A673 (cell line): Measurements from ENCODE around the gene FAM120A. TPM values are rescaled to one million over a fixed set of nuclear protein-coding genes. Genes with fewer than 3 reads are reported as not detected.

ENCODE experiments used
- BruUV-seq: library from RNA; stranded (reverse); fragments of 400-500 nt; replicated peaks from 2 replicates; lab custom pipeline; 2021; lab: Mats Ljungman, UMichigan
- CTCF ChIA-PET: fragments of 300-600 bp; sonication (Branson Sonifier 250); formaldehyde crosslinking; loops from one replicate; lab custom pipeline; 2022; ENCODE audit warnings: antibody characterized with exemption; lab: Charles Lee
- POLR2A ChIA-PET: fragments of 300-600 bp; sonication (Branson Sonifier 250); formaldehyde crosslinking; loops from one replicate; lab custom pipeline; 2022; ENCODE audit warnings: antibody characterized with exemption; ENCODE audit not compliant: low non-redundant PET; lab: Charles Lee
- DNase-seq: peaks from one replicate; pipeline ENCODE4 v3.0.0-alpha.2; 2015; ENCODE audit warnings: low spot score
- H3K27ac ChIP-seq: fragments of 200-600 bp; sonication (generic); 2 replicates; pipeline ENCODE4 v1.5.1; 2016; ENCODE audit warnings: mixed run types, low read depth, mild to moderate bottlenecking, mixed read lengths, antibody characterized with exemption, low read length; ENCODE audit not compliant: poor library complexity, severe bottlenecking
- H3K27me3 ChIP-seq: fragments of 200-600 bp; sonication (generic); replicated peaks from 2 replicates; pipeline ENCODE4 v1.6.1; 2017; ENCODE audit warnings: mixed run types, low read depth, mild to moderate bottlenecking, mixed read lengths, antibody characterized with exemption, low read length; ENCODE audit not compliant: insufficient read depth, poor library complexity
- H3K36me3 ChIP-seq: fragments of 200-600 bp; sonication (generic); 2 replicates; pipeline ENCODE4 v1.6.1; 2016; ENCODE audit warnings: mixed run types, mild to moderate bottlenecking, mixed read lengths, antibody characterized with exemption, low read length; ENCODE audit not compliant: insufficient read depth, poor library complexity, severe bottlenecking
- H3K4me1 ChIP-seq: fragments of 200-600 bp; sonication (generic); 2 replicates; pipeline ENCODE4 v1.6.1; 2017; ENCODE audit warnings: mixed run types, mild to moderate bottlenecking, mixed read lengths, antibody characterized with exemption, low read length; ENCODE audit not compliant: insufficient read depth, poor library complexity, severe bottlenecking
- H3K4me3 ChIP-seq: fragments of 200-600 bp; sonication (generic); 2 replicates; pipeline ENCODE4 v1.5.1; 2016; ENCODE audit warnings: low read depth, mixed run types, mild to moderate bottlenecking, mixed read lengths, low read length; ENCODE audit not compliant: poor library complexity, severe bottlenecking
- H3K9me3 ChIP-seq: fragments of 200-600 bp; sonication (generic); 2 replicates; pipeline ENCODE4 v1.6.1; 2016; ENCODE audit warnings: mixed run types, low read depth, mild to moderate bottlenecking, mixed read lengths, antibody characterized with exemption, low read length; ENCODE audit not compliant: poor library complexity, severe bottlenecking
- EZH2 ChIP-seq: fragments of 200-600 bp; sonication (generic); IDR thresholded peaks from 2 replicates; pipeline ENCODE4 v1.6.1; 2017; ENCODE audit warnings: borderline replicate concordance, low read depth, mild to moderate bottlenecking, mixed read lengths, antibody characterized with exemption, low read length; ENCODE audit not compliant: poor library complexity, severe bottlenecking
- intact Hi-C: fragments of 100-400 bp; cut with micrococcal nuclease; formaldehyde crosslinking; loops from one replicate; pipeline ENCODE4 v1.10.0; 2022; ENCODE audit not compliant: unreplicated experiment
- total RNA-seq: library from RNA; stranded (reverse); gene quantifications from 2 replicates; pipeline ENCODE4 v1.2.3, GENCODE V29; 2021
- TF ChIP-seq, protein P1 (sequence below): fragments of 300-800, 200-600 bp; sonication (generic); conservative IDR thresholded peaks from 2 replicates; pipeline ENCODE4 v1.5.1; 2017; ENCODE audit warnings: low read depth, mild to moderate bottlenecking, antibody characterized with exemption, low read length, moderate library complexity, mixed read lengths

Gene FAM120A
- total RNA-seq, 1 experiment from 2014 or later: 91.0 TPM

DNA sequence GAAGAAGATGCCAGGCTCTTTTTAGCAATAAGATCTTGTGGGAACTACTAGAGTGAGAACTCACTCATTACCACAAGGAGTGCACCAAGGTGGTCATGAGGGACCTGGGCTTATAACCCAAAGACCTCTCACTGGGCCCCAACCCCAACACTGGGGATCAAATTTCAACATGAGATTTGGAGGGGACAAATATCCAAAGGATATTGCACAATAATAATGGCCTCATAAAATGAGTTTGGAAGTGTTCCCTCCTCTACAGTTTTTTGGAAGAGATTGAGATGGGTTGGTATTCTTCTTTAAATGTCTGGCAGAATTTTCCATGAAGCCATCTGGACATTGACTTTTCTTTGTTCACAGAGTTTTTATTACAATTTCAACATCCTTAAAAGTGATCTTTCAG, 38.0 kb upstream of the FAM120A start:
- CTCF ChIA-PET: no interaction called here
- BruUV-seq: no TSS peak
- TF ChIP-seq EZH2: no peak
- TF ChIP-seq, protein P1, sequence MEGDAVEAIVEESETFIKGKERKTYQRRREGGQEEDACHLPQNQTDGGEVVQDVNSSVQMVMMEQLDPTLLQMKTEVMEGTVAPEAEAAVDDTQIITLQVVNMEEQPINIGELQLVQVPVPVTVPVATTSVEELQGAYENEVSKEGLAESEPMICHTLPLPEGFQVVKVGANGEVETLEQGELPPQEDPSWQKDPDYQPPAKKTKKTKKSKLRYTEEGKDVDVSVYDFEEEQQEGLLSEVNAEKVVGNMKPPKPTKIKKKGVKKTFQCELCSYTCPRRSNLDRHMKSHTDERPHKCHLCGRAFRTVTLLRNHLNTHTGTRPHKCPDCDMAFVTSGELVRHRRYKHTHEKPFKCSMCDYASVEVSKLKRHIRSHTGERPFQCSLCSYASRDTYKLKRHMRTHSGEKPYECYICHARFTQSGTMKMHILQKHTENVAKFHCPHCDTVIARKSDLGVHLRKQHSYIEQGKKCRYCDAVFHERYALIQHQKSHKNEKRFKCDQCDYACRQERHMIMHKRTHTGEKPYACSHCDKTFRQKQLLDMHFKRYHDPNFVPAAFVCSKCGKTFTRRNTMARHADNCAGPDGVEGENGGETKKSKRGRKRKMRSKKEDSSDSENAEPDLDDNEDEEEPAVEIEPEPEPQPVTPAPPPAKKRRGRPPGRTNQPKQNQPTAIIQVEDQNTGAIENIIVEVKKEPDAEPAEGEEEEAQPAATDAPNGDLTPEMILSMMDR: no peak
- no peak overlapping the region for H3K4me3 ChIP-seq
- peaks cover 4% of the 10 kb centered on the region for H3K27me3 ChIP-seq
- H3K9me3 ChIP-seq: no peaks in the 10 kb centered on the region
- no peaks in the 10 kb centered on the region for H3K4me1 ChIP-seq
- H3K36me3 ChIP-seq: no peaks in the 10 kb centered on the region
- intact Hi-C loops: no loop called here
- no peak overlapping the region for H3K27ac ChIP-seq
- POLR2A ChIA-PET: no interaction called here
- no peak for DNase-seq

DNA sequence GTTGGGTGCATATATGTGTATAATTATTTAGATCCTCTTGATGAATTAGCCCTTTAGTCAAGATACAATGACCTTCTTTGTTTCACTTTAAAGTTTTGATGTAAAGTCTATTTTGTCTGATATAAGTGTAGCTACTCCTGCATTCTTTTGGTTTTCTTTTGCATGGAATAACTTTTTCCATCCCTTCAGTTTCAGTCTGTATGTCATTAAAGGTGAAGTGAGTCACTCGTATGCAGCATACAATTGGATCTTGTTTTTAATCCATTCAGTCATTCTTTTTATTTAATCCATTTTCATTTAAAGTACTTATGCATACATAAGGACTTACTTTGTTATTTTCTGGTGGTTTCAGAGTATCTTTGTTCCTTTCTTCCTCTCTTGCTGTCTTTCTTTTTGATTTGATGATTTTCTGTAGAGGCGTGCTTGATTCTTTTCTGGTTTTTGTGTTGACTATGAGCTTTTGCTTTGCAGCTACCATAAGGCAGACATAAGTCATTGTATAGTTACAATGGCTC, 36.3 kb upstream of the FAM120A start:
- TF ChIP-seq EZH2: no peak
- TF ChIP-seq, protein P1: no peak
- CTCF ChIA-PET: no interaction called here

GRCh38 chr9:93416530-93417235, 34.8 kb upstream of the FAM120A start:
- POLR2A ChIA-PET: no interaction called here
- Histone ChIP-seq H3K9me3 (no peaks in the 10 kb centered on the region), H3K36me3 (no peaks in the 10 kb centered on the region), H3K4me3 (no peak overlapping the region), H3K27ac (no peak overlapping the region), H3K4me1 (no peaks in the 10 kb centered on the region), H3K27me3 (no peaks in the 10 kb centered on the region)
- no TSS peak for BruUV-seq
- intact Hi-C loops: no loop called here
- CTCF ChIA-PET: no interaction called here
- DNase-seq: no peak
- no peak for TF ChIP-seq EZH2
- TF ChIP-seq, protein P1: no peak

More for the DNA sequence above, 36.3 kb upstream of the FAM120A start:
- no peak overlapping the region for H3K4me3 ChIP-seq
- H3K27ac ChIP-seq: no peak overlapping the region
- H3K4me1 ChIP-seq: no peaks in the 10 kb centered on the region
- POLR2A ChIA-PET: no interaction called here
- intact Hi-C loops: no loop called here
- no peaks in the 10 kb centered on the region for H3K27me3 ChIP-seq
- no peaks in the 10 kb centered on the region for H3K9me3 ChIP-seq
- H3K36me3 ChIP-seq: no peaks in the 10 kb centered on the region
- no peak for DNase-seq
- BruUV-seq: no TSS peak
